HepG2 (cell line): ENCODE results near the gene TAOK3. TPM values are rescaled to one million over a fixed set of nuclear protein-coding genes. Genes with fewer than 3 reads are reported as not detected.

ENCODE experiments used
- DMAP1 ChIP-seq: IDR thresholded peaks from 2 replicates; pipeline ENCODE4 v1.6.1; 2016
- KLF13 ChIP-seq: sonication (generic); formaldehyde crosslinking; IDR thresholded peaks from 2 replicates; pipeline ENCODE4 v1.4.0; 2020; ENCODE audit warnings: mild to moderate bottlenecking, missing genetic modification reagents
- TOE1 ChIP-seq: sonication (generic); formaldehyde crosslinking; IDR thresholded peaks from 2 replicates; pipeline ENCODE4 v1.4.0; 2020; ENCODE audit warnings: mild to moderate bottlenecking, missing genetic modification reagents
- ZNF501 ChIP-seq: sonication (generic); formaldehyde crosslinking; IDR thresholded peaks from 2 replicates; pipeline ENCODE4 v1.5.1; 2020; ENCODE audit warnings: mild to moderate bottlenecking, moderate library complexity, missing genetic modification reagents
- ZNF670 ChIP-seq: sonication (generic); formaldehyde crosslinking; IDR thresholded peaks from 2 replicates; pipeline ENCODE4 v1.8.0; 2022; ENCODE audit warnings: mild to moderate bottlenecking, missing genetic modification reagents, borderline replicate concordance
- polyA plus RNA-seq, 8 experiments: library from polyadenylated mRNA; depleted of rRNA in 3 of 8; stranded (reverse) in 7 of 8; unstranded in 1 of 8; fragments of >200 nt; fragmentation: Illumina TruSeq in 4 of 8; extraction: Trizol in 4 of 8; gene quantifications; 2 replicates each; pipeline versions ENCODE4 v1.2.1 to v1.2.3, GENCODE V29; 2011 to 2016; ENCODE audit warnings: low read depth in 4 of 8, missing spikeins in 1 of 8, mixed read lengths in 1 of 8; ENCODE audit not compliant: insufficient read depth in 1 of 8
- total RNA-seq, 5 experiments: library from RNA; depleted of rRNA; stranded (reverse); fragments of >200 nt; fragmentation: Illumina TruSeq; extraction: Trizol; gene quantifications; 2 replicates each; pipeline ENCODE4 v1.2.3, GENCODE V29; 2016; ENCODE audit warnings: low read depth in 1 of 5
- TF ChIP-seq, protein P1 (sequence below): IDR thresholded peaks from 2 replicates; pipeline ENCODE4 v1.6.1; 2016; ENCODE audit warnings: low read depth, missing genetic modification reagents, missing compliant biosample characterization
- TF ChIP-seq, protein P2 (sequence below): sonication (generic); formaldehyde crosslinking; IDR thresholded peaks from 2 replicates; pipeline ENCODE4 v1.8.0; 2023; ENCODE audit warnings: mild to moderate bottlenecking, missing genetic modification reagents

TAOK3 gene
- total and polyA plus RNA-seq, 2 of the 13 experiments (the other 11 are each of a cell fraction or from before 2014, with no cell fraction given), result 10.4 to 12.3 TPM

GRCh38 chr12:118120579-118121363 lies 251.9 kb downstream of the TAOK3 start (continued):
- no peak for TF ChIP-seq ZNF670 (CRISPR knock-in tag)
- TF ChIP-seq, protein P1, sequence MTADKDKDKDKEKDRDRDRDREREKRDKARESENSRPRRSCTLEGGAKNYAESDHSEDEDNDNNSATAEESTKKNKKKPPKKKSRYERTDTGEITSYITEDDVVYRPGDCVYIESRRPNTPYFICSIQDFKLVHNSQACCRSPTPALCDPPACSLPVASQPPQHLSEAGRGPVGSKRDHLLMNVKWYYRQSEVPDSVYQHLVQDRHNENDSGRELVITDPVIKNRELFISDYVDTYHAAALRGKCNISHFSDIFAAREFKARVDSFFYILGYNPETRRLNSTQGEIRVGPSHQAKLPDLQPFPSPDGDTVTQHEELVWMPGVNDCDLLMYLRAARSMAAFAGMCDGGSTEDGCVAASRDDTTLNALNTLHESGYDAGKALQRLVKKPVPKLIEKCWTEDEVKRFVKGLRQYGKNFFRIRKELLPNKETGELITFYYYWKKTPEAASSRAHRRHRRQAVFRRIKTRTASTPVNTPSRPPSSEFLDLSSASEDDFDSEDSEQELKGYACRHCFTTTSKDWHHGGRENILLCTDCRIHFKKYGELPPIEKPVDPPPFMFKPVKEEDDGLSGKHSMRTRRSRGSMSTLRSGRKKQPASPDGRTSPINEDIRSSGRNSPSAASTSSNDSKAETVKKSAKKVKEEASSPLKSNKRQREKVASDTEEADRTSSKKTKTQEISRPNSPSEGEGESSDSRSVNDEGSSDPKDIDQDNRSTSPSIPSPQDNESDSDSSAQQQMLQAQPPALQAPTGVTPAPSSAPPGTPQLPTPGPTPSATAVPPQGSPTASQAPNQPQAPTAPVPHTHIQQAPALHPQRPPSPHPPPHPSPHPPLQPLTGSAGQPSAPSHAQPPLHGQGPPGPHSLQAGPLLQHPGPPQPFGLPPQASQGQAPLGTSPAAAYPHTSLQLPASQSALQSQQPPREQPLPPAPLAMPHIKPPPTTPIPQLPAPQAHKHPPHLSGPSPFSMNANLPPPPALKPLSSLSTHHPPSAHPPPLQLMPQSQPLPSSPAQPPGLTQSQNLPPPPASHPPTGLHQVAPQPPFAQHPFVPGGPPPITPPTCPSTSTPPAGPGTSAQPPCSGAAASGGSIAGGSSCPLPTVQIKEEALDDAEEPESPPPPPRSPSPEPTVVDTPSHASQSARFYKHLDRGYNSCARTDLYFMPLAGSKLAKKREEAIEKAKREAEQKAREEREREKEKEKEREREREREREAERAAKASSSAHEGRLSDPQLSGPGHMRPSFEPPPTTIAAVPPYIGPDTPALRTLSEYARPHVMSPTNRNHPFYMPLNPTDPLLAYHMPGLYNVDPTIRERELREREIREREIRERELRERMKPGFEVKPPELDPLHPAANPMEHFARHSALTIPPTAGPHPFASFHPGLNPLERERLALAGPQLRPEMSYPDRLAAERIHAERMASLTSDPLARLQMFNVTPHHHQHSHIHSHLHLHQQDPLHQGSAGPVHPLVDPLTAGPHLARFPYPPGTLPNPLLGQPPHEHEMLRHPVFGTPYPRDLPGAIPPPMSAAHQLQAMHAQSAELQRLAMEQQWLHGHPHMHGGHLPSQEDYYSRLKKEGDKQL (CRISPR knock-in tag), result 0 out of 2 replicates have a peak, but pooled peaks have one; percentile 36
- no peak for TF ChIP-seq TOE1 (CRISPR knock-in tag)
- TF ChIP-seq, protein P2, sequence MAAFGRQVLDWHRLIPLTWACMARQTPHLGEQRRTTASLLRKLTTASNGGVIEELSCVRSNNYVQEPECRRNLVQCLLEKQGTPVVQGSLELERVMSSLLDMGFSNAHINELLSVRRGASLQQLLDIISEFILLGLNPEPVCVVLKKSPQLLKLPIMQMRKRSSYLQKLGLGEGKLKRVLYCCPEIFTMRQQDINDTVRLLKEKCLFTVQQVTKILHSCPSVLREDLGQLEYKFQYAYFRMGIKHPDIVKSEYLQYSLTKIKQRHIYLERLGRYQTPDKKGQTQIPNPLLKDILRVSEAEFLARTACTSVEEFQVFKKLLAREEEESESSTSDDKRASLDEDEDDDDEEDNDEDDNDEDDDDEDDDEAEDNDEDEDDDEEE (CRISPR knock-in tag), result no peak
- peak; percentile 38; the same call in 1 of the 2 replicates for TF ChIP-seq ZNF501 (CRISPR knock-in tag)
- no peak for TF ChIP-seq DMAP1
- TF ChIP-seq KLF13 (CRISPR knock-in tag), result no peak
